K562 (cell line): ENCODE measurements around the gene CABP4. TPM values are rescaled to one million over a fixed set of nuclear protein-coding genes. Genes with fewer than 3 reads are reported as not detected.
A peak's percentile ranks its signal among the peaks of the same experiment; 100 is the strongest.

Experiments used
- BCL6 ChIP-seq: fragments of 250-450 bp; sonication (Bioruptor Pico); IDR thresholded peaks from 2 replicates; pipeline ENCODE4 v1.4.0; 2020
- BRD9 ChIP-seq: fragments of 450-650 bp; IDR thresholded peaks from 2 replicates; pipeline ENCODE4 v1.6.1; 2018; ENCODE audit warnings: low read depth; ENCODE audit not compliant: partially characterized antibody
- CSDE1 ChIP-seq, 2 experiments: fragments of 450-650 bp; IDR thresholded peaks; 2 replicates each; pipeline ENCODE4 v1.6.1; 2016; ENCODE audit warnings: mild to moderate bottlenecking in 1 of 2
- FOXA3 ChIP-seq, 2 experiments: fragments of 450-650 bp in 1 of 2; sonication (generic) in 1 of 2; formaldehyde crosslinking; IDR thresholded peaks in 1 of 2; conservative IDR thresholded peaks in 1 of 2; 2 replicates each; pipeline versions ENCODE4 v1.4.0 to v1.8.0; 2020 to 2022; ENCODE audit warnings: mild to moderate bottlenecking in 2 of 2, missing genetic modification reagents in 1 of 2
- JUN ChIP-seq, 2 experiments: sonication (generic) in 1 of 2; formaldehyde crosslinking in 1 of 2; IDR thresholded peaks; 2 replicates each; pipeline versions ENCODE4 v1.6.1 to v1.8.0; 2012 to 2022; ENCODE audit warnings: borderline replicate concordance in 2 of 2, mild to moderate bottlenecking in 2 of 2, improper control_type of control experiment in 1 of 2, low read depth in 1 of 2, low read length in 1 of 2, missing genetic modification reagents in 1 of 2
- JUND ChIP-seq, 2 experiments: IDR thresholded peaks; 2 replicates in 1 of 2; 3 replicates in 1 of 2; pipeline ENCODE4 v1.6.1; 2011; ENCODE audit warnings: borderline replicate concordance in 2 of 2, low read depth in 2 of 2, low read length in 2 of 2, improper control_type of control experiment in 1 of 2, missing biosample characterization in 1 of 2, missing genetic modification characterization in 1 of 2, missing genetic modification reagents in 1 of 2
- LCOR ChIP-seq: sonication (generic); formaldehyde crosslinking; IDR thresholded peaks from 2 replicates; pipeline ENCODE4 v1.8.0; 2022; ENCODE audit warnings: mild to moderate bottlenecking, missing genetic modification reagents
- NR4A1 ChIP-seq, 2 experiments: fragments of 250-450 bp in 1 of 2; fragments of 450-650 bp in 1 of 2; sonication (Bioruptor Pico) in 1 of 2; IDR thresholded peaks; 2 replicates each; pipeline versions ENCODE4 v1.4.0 to v1.6.1; 2016 to 2020; ENCODE audit warnings: mild to moderate bottlenecking in 2 of 2, missing compliant biosample characterization in 1 of 2, missing genetic modification characterization in 1 of 2, moderate library complexity in 1 of 2
- SRSF9 ChIP-seq: fragments of 200-400 bp; formaldehyde crosslinking; IDR thresholded peaks from 2 replicates; pipeline ENCODE4 v1.6.1; 2017; ENCODE audit warnings: low read depth, low read length, borderline replicate concordance
- TCFL5 ChIP-seq: fragments of 250-450 bp; sonication (Bioruptor Pico); conservative IDR thresholded peaks from 2 replicates; pipeline ENCODE4 v1.6.1; 2021; ENCODE audit warnings: mild to moderate bottlenecking, moderate library complexity, matching md5 sums
- polyA plus RNA-seq, 8 experiments: library from polyadenylated mRNA; depleted of rRNA in 4 of 8; stranded (reverse) in 5 of 8; unstranded in 3 of 8; fragments of >200 nt; fragmentation: Nextera tagmentation in 2 of 8; fragmentation: Illumina TruSeq in 1 of 8; extraction: Ambion mirVana in 2 of 8; extraction: Trizol in 1 of 8; gene quantifications; 2 replicates each; pipeline versions ENCODE4 v1.2.1 to v1.2.3, GENCODE V29; 2011 to 2014; ENCODE audit warnings: inconsistent platforms in 1 of 8, missing spikeins in 1 of 8
- total RNA-seq, 7 experiments: library from RNA; depleted of rRNA in 6 of 7; stranded (reverse); fragments of >200 nt in 6 of 7; fragmentation: Illumina TruSeq in 2 of 7; extraction: Trizol in 2 of 7; gene quantifications; 2 replicates each; pipeline versions ENCODE4 v1.2.1 to v1.2.3, GENCODE V29; 2011 to 2021; ENCODE audit warnings: low replicate concordance in 1 of 7
- TF ChIP-seq, protein P1 (sequence below), 2 experiments: fragments of 450-650 bp; IDR thresholded peaks; 2 replicates each; pipeline ENCODE4 v1.6.1; 2016; ENCODE audit warnings: mild to moderate bottlenecking in 2 of 2, borderline replicate concordance in 1 of 2, low read depth in 1 of 2, moderate library complexity in 1 of 2
- TF ChIP-seq, protein P2 (sequence below), 3 experiments: fragments of 200-800 bp in 1 of 3; fragments of 250-450 bp in 1 of 3; fragments of 450-650 bp in 1 of 3; sonication (Bioruptor Pico) in 1 of 3; sonication (Bioruptor generic) in 1 of 3; formaldehyde crosslinking in 1 of 3; IDR thresholded peaks; 2 replicates each; pipeline versions ENCODE4 v1.6.1 to v1.8.0; 2016 to 2022; ENCODE audit warnings: mild to moderate bottlenecking in 2 of 3, missing genetic modification characterization in 2 of 3, missing compliant biosample characterization in 1 of 3, moderate library complexity in 1 of 3

CABP4 gene
- total and polyA plus RNA-seq, 9 of the 15 experiments (the other 6 are each of a cell fraction or from before 2014, with no cell fraction given), result 0.11 TPM; not detected in 8

DNA sequence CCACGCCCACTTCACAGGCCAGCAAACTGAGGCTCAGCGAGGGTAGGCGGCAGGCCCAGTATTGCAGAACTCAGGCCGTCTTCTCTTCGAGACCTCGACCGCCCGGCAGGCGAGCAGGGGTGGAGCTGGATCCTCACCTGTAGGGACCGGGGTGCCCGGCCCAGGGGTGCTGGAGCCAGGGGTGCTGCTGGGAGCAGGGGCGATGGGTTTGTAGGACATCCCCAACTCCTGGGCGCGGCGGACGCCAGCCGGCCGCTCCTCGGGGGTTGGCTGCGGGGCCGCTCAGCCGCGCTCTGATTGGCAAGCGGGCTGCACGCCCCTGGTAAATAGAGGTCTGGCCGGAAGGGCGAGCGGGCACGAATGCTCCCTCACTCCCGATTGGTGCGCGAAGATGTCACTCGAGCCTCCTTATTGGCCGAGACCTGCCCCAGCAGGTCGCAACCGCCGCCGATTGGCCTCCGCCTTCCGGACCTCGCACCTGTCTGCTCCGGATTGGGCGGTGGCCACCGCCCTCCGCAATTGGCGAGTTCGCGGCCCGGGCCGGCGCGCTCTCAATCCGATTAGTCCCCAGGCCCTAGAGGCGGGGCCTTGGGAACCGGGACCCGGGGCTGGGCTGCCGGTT is 52.8 kb downstream of the CABP4 start, which contains the start of gene CDK2AP2 (continued):
- no peak for TF ChIP-seq CSDE1 (IDR thresholded peaks at IDR 0.05)
- TF ChIP-seq, protein P1, sequence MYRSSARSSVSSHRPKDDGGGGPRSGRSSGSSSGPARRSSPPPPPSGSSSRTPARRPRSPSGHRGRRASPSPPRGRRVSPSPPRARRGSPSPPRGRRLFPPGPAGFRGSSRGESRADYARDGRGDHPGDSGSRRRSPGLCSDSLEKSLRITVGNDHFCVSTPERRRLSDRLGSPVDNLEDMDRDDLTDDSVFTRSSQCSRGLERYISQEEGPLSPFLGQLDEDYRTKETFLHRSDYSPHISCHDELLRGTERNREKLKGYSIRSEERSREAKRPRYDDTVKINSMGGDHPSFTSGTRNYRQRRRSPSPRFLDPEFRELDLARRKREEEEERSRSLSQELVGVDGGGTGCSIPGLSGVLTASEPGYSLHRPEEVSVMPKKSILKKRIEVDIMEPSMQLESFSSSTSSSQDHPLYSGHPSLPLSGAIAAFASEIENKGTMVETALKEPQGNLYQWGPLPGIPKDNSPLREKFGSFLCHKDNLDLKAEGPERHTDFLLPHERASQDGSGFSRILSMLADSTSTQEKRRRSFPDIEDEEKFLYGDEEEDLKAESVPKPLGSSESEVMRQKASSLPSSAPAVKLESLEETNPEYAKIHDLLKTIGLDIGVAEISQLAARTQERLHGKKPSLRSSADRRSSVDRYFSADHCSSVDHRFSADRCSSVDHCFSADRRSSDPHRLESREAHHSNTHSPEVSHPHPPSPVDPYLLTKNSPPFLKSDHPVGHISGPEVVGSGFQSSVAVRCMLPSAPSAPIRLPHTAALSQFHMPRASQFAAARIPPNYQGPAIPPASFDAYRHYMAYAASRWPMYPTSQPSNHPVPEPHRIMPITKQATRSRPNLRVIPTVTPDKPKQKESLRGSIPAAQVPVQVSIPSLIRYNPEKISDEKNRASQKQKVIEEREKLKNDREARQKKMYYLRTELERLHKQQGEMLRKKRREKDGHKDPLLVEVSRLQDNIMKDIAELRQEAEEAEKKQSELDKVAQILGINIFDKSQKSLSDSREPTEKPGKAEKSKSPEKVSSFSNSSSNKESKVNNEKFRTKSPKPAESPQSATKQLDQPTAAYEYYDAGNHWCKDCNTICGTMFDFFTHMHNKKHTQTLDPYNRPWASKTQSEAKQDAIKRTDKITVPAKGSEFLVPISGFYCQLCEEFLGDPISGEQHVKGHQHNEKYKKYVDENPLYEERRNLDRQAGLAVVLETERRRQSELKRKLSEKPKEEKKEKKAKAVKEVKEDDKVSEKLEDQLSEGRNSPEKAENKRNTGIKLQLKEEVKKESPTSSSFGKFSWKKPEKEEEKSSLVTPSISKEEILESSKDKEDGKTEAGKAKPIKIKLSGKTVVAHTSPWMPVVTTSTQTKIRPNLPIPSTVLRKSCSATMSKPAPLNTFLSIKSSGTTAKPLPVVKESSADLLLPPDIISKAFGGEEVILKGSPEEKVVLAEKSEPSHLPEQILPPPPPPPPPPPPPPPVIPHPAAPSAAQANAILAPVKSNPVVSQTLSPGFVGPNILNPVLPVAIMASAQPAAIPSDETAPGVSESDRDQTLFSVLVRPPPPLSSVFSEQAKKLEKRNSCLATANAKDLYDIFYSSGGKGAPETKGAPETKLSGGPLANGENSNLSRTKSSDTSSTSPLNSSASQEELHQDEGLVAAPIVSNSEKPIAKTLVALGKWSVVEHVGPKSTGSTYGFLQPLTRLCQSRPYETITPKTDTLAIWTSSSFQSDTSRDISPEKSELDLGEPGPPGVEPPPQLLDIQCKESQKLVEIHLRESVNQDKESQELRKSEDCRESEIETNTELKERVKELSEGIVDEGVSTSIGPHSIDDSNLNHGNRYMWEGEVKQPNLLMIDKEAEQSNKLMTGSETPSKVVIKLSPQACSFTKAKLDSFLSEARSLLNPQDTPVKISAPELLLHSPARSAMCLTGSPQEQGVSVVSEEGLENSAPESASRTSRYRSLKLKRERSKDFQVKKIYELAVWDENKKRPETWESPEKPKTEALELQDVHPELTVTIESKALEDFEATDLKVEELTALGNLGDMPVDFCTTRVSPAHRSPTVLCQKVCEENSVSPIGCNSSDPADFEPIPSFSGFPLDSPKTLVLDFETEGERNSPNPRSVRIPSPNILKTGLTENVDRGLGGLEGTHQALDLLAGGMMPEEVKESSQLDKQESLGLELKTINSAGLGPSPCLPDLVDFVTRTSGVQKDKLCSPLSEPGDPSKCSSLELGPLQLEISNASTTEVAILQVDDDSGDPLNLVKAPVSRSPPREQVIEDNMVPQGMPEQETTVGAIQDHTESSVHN (IDR thresholded peaks at IDR 0.05; ENCODE audit: borderline replicate concordance in 1 of 2, low read depth in 1 of 2), result no peak
- no peak for TF ChIP-seq JUN (IDR thresholded peaks at IDR 0.05; ENCODE audit: borderline replicate concordance, low read depth, low read length)
- no peak for TF ChIP-seq JUN (CRISPR knock-in tag; IDR thresholded peaks at IDR 0.05; ENCODE audit: borderline replicate concordance)
- no peak for TF ChIP-seq NR4A1 (CRISPR knock-in tag; IDR thresholded peaks at IDR 0.05)
- TF ChIP-seq NR4A1 (tag; IDR thresholded peaks at IDR 0.05), result 0 out of 2 replicates have a peak, but pooled peaks have one; percentile 16
- peak; percentile 22 to 57; a peak in 1 of 4 replicates for TF ChIP-seq FOXA3 (CRISPR knock-in tag; conservative IDR thresholded peaks at IDR 0.05 in 1 of 2, IDR thresholded peaks at IDR 0.05 in 1 of 2)
- TF ChIP-seq TCFL5 (CRISPR knock-in tag), result no peak
- TF ChIP-seq, protein P2, sequence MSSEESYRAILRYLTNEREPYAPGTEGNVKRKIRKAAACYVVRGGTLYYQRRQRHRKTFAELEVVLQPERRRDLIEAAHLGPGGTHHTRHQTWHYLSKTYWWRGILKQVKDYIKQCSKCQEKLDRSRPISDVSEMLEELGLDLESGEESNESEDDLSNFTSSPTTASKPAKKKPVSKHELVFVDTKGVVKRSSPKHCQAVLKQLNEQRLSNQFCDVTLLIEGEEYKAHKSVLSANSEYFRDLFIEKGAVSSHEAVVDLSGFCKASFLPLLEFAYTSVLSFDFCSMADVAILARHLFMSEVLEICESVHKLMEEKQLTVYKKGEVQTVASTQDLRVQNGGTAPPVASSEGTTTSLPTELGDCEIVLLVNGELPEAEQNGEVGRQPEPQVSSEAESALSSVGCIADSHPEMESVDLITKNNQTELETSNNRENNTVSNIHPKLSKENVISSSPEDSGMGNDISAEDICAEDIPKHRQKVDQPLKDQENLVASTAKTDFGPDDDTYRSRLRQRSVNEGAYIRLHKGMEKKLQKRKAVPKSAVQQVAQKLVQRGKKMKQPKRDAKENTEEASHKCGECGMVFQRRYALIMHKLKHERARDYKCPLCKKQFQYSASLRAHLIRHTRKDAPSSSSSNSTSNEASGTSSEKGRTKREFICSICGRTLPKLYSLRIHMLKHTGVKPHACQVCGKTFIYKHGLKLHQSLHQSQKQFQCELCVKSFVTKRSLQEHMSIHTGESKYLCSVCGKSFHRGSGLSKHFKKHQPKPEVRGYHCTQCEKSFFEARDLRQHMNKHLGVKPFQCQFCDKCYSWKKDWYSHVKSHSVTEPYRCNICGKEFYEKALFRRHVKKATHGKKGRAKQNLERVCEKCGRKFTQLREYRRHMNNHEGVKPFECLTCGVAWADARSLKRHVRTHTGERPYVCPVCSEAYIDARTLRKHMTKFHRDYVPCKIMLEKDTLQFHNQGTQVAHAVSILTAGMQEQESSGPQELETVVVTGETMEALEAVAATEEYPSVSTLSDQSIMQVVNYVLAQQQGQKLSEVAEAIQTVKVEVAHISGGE (CRISPR knock-in tag; IDR thresholded peaks at IDR 0.05), result 0 out of 6 replicates have a peak, but pooled peaks of 1 of the 3 experiments have one; percentile 21
- no peak for TF ChIP-seq JUND (IDR thresholded peaks at IDR 0.05; ENCODE audit: borderline replicate concordance, low read depth, low read length)
- no peak for TF ChIP-seq JUND (tag; IDR thresholded peaks at IDR 0.05; ENCODE audit: borderline replicate concordance, low read depth, low read length)
- TF ChIP-seq LCOR (CRISPR knock-in tag), result 0 out of 2 replicates have a peak, but pooled peaks have one; percentile 68
- TF ChIP-seq BRD9, result no peak
- no peak for TF ChIP-seq SRSF9
- no peak for TF ChIP-seq BCL6 (CRISPR knock-in tag)
